Ascending aorta (tissue), 2 donors: Measurements from ENCODE around the gene TDP2. TPM values are rescaled to one million over a fixed set of nuclear protein-coding genes. Genes with fewer than 3 reads are reported as not detected.
"Not testable (repeated sequence)": the region's sequence is repeated elsewhere in the genome, so short reads cannot be mapped to it uniquely, and the experiment has no call there.

Experiments used
- DNase-seq, 2 donors: peaks; one replicate each; pipeline ENCODE4 v3.0.0-alpha.2; 2019; ENCODE audit warnings: low spot score in 2 of 2
- H3K27ac ChIP-seq, 2 donors: fragments of 200-600 bp; sonication (generic); one replicate each; pipeline ENCODE4 v1.5.1; 2016 to 2017; ENCODE audit warnings: mild to moderate bottlenecking in 1 of 2
- H3K27me3 ChIP-seq: fragments of 200-600 bp; sonication (generic); one replicate; pipeline ENCODE4 v1.5.1; 2017
- H3K36me3 ChIP-seq, 2 donors: fragments of 200-600 bp; sonication (generic); one replicate each; pipeline ENCODE4 v1.5.1; 2016
- H3K4me1 ChIP-seq, 2 donors: fragments of 200-600 bp; sonication (generic); one replicate each; pipeline ENCODE4 v1.5.1; 2016 to 2017; ENCODE audit warnings: mild to moderate bottlenecking in 1 of 2
- H3K4me3 ChIP-seq, 2 donors: fragments of 200-600 bp; sonication (generic); one replicate each; pipeline ENCODE4 v1.5.1; 2016 to 2017; ENCODE audit warnings: mild to moderate bottlenecking in 1 of 2
- H3K9me3 ChIP-seq, 2 donors: fragments of 200-600 bp; sonication (generic); one replicate each; pipeline ENCODE4 v1.5.1; 2016
- CTCF ChIP-seq, 3 experiments: fragments of 200-600 bp in 2 of 3; fragments of 450-650 bp in 1 of 3; sonication (generic) in 2 of 3; IDR thresholded peaks; one replicate each; pipeline ENCODE4 v1.5.1; 2016 to 2019; ENCODE audit warnings: antibody characterized with exemption in 3 of 3, mild to moderate bottlenecking in 1 of 3, moderate library complexity in 1 of 3
- intact Hi-C: fragments of 100-400 bp; cut with DNase I; formaldehyde crosslinking; loops from one replicate; pipeline ENCODE4 v1.15.1; 2023
- total RNA-seq: library from RNA; depleted of rRNA; stranded (reverse); fragments of >200 nt; gene quantifications from one replicate; pipeline ENCODE4 v1.1.0, GENCODE V29; 2016

Gene TDP2
- total RNA-seq, 1 donor from 2014 or later, result 5.6 TPM

GRCh38 chr6:24680582-24680981, 13.9 kb upstream of the TDP2 start:
- Histone ChIP-seq H3K27ac (no peak overlapping the region), H3K9me3 (no peaks in the 10 kb centered on the region), H3K36me3 (no peaks in the 10 kb centered on the region), H3K27me3 (no peaks in the 10 kb centered on the region), H3K4me3 (no peak overlapping the region), H3K4me1 (no peaks in the 10 kb centered on the region)
- no peak for TF ChIP-seq CTCF (IDR thresholded peaks at IDR 0.05)
- no peak for DNase-seq
- intact Hi-C loops, result no loop called here

- H3K4me1 ChIP-seq, DNase-seq, intact Hi-C loops, H3K27me3 ChIP-seq, H3K9me3 ChIP-seq, H3K27ac ChIP-seq, H3K36me3 ChIP-seq, H3K4me3 ChIP-seq: not testable (repeated sequence)
Measured at GRCh38 chr6:24678792-24679352, 12.2 kb upstream of the TDP2 start.

DNA sequence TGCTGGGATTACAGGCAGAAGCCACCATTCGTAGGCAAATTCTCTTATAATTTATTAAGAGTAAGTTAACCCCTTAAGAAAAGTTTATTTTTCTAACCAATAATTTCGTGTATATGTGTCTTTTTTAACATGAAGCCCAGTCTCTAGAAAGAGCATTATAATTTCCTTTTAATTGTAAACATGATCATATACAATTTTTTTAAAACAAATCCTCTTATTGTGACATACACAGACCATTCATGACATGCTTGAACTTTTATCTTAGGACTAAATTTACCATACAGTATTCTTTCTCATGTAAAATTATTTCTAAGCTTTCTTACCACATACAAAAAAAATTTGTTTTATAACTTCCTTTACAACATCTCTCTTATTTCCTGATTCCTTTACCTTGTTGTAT, 6.9 kb upstream of the TDP2 start:
- no peaks in the 10 kb centered on the region for H3K9me3 ChIP-seq
- no peaks in the 10 kb centered on the region for H3K27me3 ChIP-seq
- no peaks in the 10 kb centered on the region for H3K36me3 ChIP-seq
- no peak for DNase-seq
- H3K4me3 ChIP-seq, result no peak overlapping the region
- H3K4me1 ChIP-seq, result no peaks in the 10 kb centered on the region
- intact Hi-C loops, result no loop called here
- no peak for TF ChIP-seq CTCF (IDR thresholded peaks at IDR 0.05)
- H3K27ac ChIP-seq, result no peak overlapping the region

- Histone ChIP-seq H3K27ac (no peak overlapping the region), H3K4me3 (no peak overlapping the region), H3K9me3 (no peaks in the 10 kb centered on the region), H3K4me1 (peaks cover 4 to 6% of the 10 kb centered on the region in 2 donors), H3K27me3 (no peaks in the 10 kb centered on the region), H3K36me3 (no peaks in the 10 kb centered on the region)
- intact Hi-C loops, result no loop called here
- TF ChIP-seq CTCF (IDR thresholded peaks at IDR 0.05), result no peak
- DNase-seq, result no peak
Measured at GRCh38 chr6:24672620-24673182, 6.0 kb upstream of the TDP2 start.

GRCh38 chr6:24671077-24671476, 4.4 kb upstream of the TDP2 start:
- H3K9me3 ChIP-seq, H3K27me3 ChIP-seq, H3K4me1 ChIP-seq, H3K36me3 ChIP-seq, DNase-seq, H3K4me3 ChIP-seq, H3K27ac ChIP-seq, intact Hi-C loops: not testable (repeated sequence)

GRCh38 chr6:24670492-24670891, 3.8 kb upstream of the TDP2 start:
- intact Hi-C loops, H3K4me3 ChIP-seq, H3K36me3 ChIP-seq, DNase-seq, H3K9me3 ChIP-seq, H3K27me3 ChIP-seq, H3K27ac ChIP-seq, H3K4me1 ChIP-seq: not testable (repeated sequence)

GRCh38 chr6:24668997-24669361, 2.3 kb upstream of the TDP2 start:
- Histone ChIP-seq H3K4me3 (no peak overlapping the region), H3K27ac (no peak overlapping the region), H3K27me3 (no peaks in the 10 kb centered on the region), H3K36me3 (no peaks in the 10 kb centered on the region), H3K4me1 (peaks cover 4 to 13% of the 10 kb centered on the region in 2 donors), H3K9me3 (no peaks in the 10 kb centered on the region)
- no peak for DNase-seq
- intact Hi-C loops, result loop anchor here (5.0 kb wide), 1 partner anchor 103 kb away; the partner anchor contains the start of gene GMNN
- no peak for TF ChIP-seq CTCF (IDR thresholded peaks at IDR 0.05)

DNA sequence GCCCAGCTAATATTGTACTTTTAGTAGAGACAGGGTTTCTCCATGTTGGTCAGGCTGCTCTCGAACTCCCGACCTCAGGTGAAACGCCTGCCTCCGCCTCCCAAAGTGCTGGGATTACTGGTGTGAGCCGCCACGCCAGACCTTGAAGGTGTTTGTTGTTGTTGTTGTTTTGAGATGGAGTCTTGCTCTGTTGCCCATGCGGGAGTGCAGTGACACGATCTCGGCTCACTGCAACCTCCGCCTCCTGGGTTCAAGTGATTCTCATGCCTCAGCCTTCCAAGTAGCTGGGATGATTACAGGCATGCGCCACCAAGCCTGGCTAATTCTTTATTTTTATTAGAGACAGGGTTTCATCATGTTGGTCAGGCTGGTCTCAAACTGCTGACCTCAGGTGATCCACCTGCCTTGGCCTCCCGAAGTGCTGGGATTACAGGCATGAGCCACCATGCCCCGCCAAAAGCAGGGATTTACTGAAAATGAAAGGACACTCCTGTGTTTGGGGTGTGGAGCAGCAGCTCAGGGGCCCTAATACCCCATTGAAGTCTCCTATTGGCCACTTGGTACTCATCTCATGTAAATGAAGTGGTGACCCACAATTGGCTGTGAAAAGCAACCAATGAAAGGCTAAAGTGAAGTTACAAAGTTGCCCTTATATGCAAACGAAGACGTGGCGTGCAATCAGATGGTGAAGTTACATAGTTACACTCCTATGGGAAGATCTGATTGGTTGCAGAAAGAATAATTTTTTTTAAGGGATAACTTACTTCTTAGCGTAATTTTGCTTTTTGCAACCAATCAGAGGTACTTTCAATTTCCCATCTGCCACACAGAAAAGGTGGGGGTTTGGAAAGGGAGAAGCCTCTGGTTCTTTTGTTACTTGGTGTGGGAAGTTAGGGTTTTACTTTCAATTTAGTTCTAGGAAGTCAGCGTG, 1.6 kb upstream of the TDP2 start:
- not testable (repeated sequence) for H3K27me3 ChIP-seq, H3K27ac ChIP-seq, DNase-seq, H3K36me3 ChIP-seq, H3K9me3 ChIP-seq
- intact Hi-C loops, result loop anchor here (5.0 kb wide), 1 partner anchor 104 kb away; the partner anchor contains the start of gene GMNN
- Histone ChIP-seq H3K4me1 (peaks cover 4 to 13% of the 10 kb centered on the region in 2 donors), H3K4me3 (peak overlapping the region; percentile 85 to 99)
